Fibroblast of pulmonary artery (primary cell): ENCODE results near the gene DHRSX.

Source experiments
- DNase-seq: peaks from one replicate; pipeline ENCODE4 v3.0.0-alpha.2; 2010; ENCODE audit warnings: low read depth
- H3K4me3 ChIP-seq: replicated peaks from 2 replicates; pipeline ENCODE4 v1.5.1; 2011; ENCODE audit warnings: low read depth, mild to moderate bottlenecking, control low read depth, low read length, moderate library complexity
- CTCF ChIP-seq: IDR thresholded peaks from 2 replicates; pipeline ENCODE4 v1.5.1; 2011; ENCODE audit warnings: mild to moderate bottlenecking, control low read depth, low read length, inconsistent platforms; ENCODE audit errors: missing control alignments

Gene DHRSX

GRCh38 chrX:2503591-2504500 is 3.1 kb upstream of the DHRSX start:
- H3K4me3 ChIP-seq, result no peak overlapping the region
- TF ChIP-seq CTCF, result no peak
- no peak for DNase-seq

- peak; percentile 45 for DNase-seq
- no peak overlapping the region for H3K4me3 ChIP-seq
- TF ChIP-seq CTCF, result no peak
These were observed 2.1 kb upstream of the DHRSX start for GRCh38 chrX:2502668-2503519.

GRCh38 chrX:2502120-2502667 is 1.4 kb upstream of the DHRSX start:
- no peak for DNase-seq
- no peak for TF ChIP-seq CTCF
- H3K4me3 ChIP-seq, result no peak overlapping the region

GRCh38 chrX:2501559-2502102 is 855 bp upstream of the DHRSX start:
- no peak for TF ChIP-seq CTCF
- H3K4me3 ChIP-seq, result no peak overlapping the region
- no peak for DNase-seq

GRCh38 chrX:2500091-2500802 is 529 bp downstream of the DHRSX start:
- TF ChIP-seq CTCF, result no peak

GRCh38 chrX:2499507-2499906 is 1.3 kb downstream of the DHRSX start:
- TF ChIP-seq CTCF, result no peak
- no peak for DNase-seq
- H3K4me3 ChIP-seq, result peak overlapping the region; percentile 77

More at GRCh38 chrX:2500091-2500802, 529 bp downstream of the DHRSX start:
- peak overlapping the region; percentile 77 for H3K4me3 ChIP-seq
- peak; percentile 55 for DNase-seq
